ENCODE results near the gene E2F6. TPM values are rescaled to one million over a fixed set of nuclear protein-coding genes. Genes with fewer than 3 reads are reported as not detected.

The E2F6 gene
- total and polyA plus RNA-seq, 9 of the 15 experiments (the other 6 are each of a cell fraction or from before 2014, with no cell fraction given): 13.6 to 33.9 (median 26.1) TPM

- H3K36me3 ChIP-seq (ENCODE audit: control insufficient read depth, insufficient read depth, low read length): no peaks in the 10 kb centered on the region
- no peaks in the 10 kb centered on the region for H3K79me2 ChIP-seq (ENCODE audit: control insufficient read depth, insufficient read depth, low read length)
- no peak for FAIRE-seq
- intact Hi-C loops (cut with micrococcal nuclease) (no loop called here), in situ Hi-C loops (cut with MboI) (no loop called here)
- H3K4me3 ChIP-seq: no peak overlapping the region
- H3K9me3 ChIP-seq (replicated peaks; ENCODE audit: control insufficient read depth, insufficient read depth, low read depth, low read length): no peaks in the 10 kb centered on the region
- peaks cover 4 to 30% of the 10 kb centered on the region in 2 experiments; a peak in 3 of 5 replicates for H3K27me3 ChIP-seq (ENCODE audit: control insufficient read depth in 2 of 2, insufficient read depth in 2 of 2, low read length in 2 of 2)
- DNase-seq (ENCODE audit: extremely low read depth in 1 of 4, low spot score in 3 of 4): no peak
- H3K9me1 ChIP-seq (ENCODE audit: control insufficient read depth, insufficient read depth, low read length): no peaks in the 10 kb centered on the region
- H3K27ac ChIP-seq (ENCODE audit: extremely low read depth, low read depth, low read length): no peak overlapping the region
- H3K4me2 ChIP-seq (ENCODE audit: insufficient read depth, low read length): no peak overlapping the region
- no peak for TF ChIP-seq TFE3 (CRISPR knock-in tag; IDR thresholded peaks at IDR 0.05)
- TF ChIP-seq MIER1 (IDR thresholded peaks at IDR 0.05; ENCODE audit: low read depth): no peak
- TF ChIP-seq, protein P1, sequence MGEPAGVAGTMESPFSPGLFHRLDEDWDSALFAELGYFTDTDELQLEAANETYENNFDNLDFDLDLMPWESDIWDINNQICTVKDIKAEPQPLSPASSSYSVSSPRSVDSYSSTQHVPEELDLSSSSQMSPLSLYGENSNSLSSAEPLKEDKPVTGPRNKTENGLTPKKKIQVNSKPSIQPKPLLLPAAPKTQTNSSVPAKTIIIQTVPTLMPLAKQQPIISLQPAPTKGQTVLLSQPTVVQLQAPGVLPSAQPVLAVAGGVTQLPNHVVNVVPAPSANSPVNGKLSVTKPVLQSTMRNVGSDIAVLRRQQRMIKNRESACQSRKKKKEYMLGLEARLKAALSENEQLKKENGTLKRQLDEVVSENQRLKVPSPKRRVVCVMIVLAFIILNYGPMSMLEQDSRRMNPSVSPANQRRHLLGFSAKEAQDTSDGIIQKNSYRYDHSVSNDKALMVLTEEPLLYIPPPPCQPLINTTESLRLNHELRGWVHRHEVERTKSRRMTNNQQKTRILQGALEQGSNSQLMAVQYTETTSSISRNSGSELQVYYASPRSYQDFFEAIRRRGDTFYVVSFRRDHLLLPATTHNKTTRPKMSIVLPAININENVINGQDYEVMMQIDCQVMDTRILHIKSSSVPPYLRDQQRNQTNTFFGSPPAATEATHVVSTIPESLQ (CRISPR knock-in tag; IDR thresholded peaks at IDR 0.05): no peak
- no peak for TF ChIP-seq MEF2D (tag; conservative IDR thresholded peaks at IDR 0.05; ENCODE audit: low read depth)
- no peak for TF ChIP-seq PYGO2 (tag; IDR thresholded peaks at IDR 0.05)
- TF ChIP-seq ZFX (CRISPR knock-in tag; IDR thresholded peaks at IDR 0.05): no peak
- no peak for TF ChIP-seq ASH1L (IDR thresholded peaks at IDR 0.05; ENCODE audit: borderline replicate concordance, low read depth, partially characterized antibody)
- TF ChIP-seq ZNF431 (CRISPR knock-in tag; IDR thresholded peaks at IDR 0.05): no peak
- no peak for ATAC-seq
- no TSS peak for BruUV-seq (replicated peaks)
- no peak overlapping the region for H2AFZ ChIP-seq (ENCODE audit: low read depth, low read length)
- no peaks in the 10 kb centered on the region for H4K20me1 ChIP-seq (replicated peaks; ENCODE audit: control insufficient read depth, insufficient read depth, low read length)
- CTCF ChIA-PET (ENCODE audit: low intra/inter-chr PET ratio): no interaction called here
- H3K4me1 ChIP-seq (replicated peaks in 1 of 2; ENCODE audit: control insufficient read depth in 2 of 2, insufficient read depth in 2 of 2, low read length in 2 of 2): peaks cover 0 to 4% of the 10 kb centered on the region in 2 experiments; a peak in 1 of 5 replicates
- H3K9ac ChIP-seq (ENCODE audit: insufficient read depth in 1 of 2, low read depth in 2 of 2, low read length in 2 of 2): no peak overlapping the region
- POLR2A ChIA-PET: no interaction called here
- WGBS (ENCODE audit: insufficient coverage, low coverage, missing lambda C conversion rate): 5% methylated on average over 11 of the region's 11 CpGs
These were observed 40.0 kb upstream of the E2F6 start for GRCh38 chr2:11505652-11506610.

All from K562 (cell line).